DND-41 (cell line): ENCODE data around the gene HNRNPUL1.

Source experiments
- CTCF ChIP-seq: IDR thresholded peaks from 2 replicates; pipeline ENCODE4 v1.5.1; 2012; ENCODE audit warnings: borderline replicate concordance, low read length, moderate library complexity, mild to moderate bottlenecking; ENCODE audit not compliant: poor library complexity, severe bottlenecking; ENCODE audit errors: extremely low read depth
- EZH2 ChIP-seq: IDR thresholded peaks from 3 replicates; pipeline ENCODE4 v1.6.1; 2012; ENCODE audit warnings: borderline replicate concordance, low read depth, mild to moderate bottlenecking, moderate library complexity, low read length, inconsistent platforms; ENCODE audit not compliant: severe bottlenecking

DNA sequence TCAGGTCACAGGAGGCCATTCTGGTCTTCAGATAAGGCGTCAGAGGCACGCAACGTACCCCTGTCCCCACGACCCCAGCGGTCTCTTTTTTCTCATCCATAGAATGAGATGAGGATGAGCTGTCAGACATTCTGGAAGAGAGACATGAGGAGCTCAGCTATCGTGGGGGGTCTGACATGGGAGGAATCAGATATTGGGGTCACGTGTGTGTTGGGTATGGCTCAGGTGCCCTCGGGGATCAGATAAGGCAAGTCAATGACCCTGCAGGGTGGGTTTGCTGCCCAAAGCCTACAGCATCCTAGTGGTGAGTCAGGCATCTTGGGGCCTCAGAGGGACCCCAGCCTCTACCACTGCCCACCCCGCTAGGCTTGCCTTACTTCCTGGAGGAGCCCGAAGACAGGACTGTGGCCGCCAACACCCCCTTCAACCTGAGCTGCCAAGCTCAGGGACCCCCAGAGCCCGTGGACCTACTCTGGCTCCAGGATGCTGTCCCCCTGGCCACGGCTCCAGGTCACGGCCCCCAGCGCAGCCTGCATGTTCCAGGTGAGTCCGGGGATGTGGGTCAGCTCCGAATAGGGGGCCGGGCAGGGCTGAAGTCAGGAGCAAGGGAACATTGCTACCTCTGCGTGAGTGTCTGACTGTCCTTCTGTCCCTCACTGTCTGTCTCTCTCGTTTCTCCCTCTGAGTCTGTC, 42.5 kb upstream of the HNRNPUL1 start:
- TF ChIP-seq CTCF = no peak
- TF ChIP-seq EZH2 = no peak
